SK-N-DZ (cell line): Measurements from ENCODE around the gene C1GALT1.

Experiments used
- DNase-seq: peaks from one replicate; pipeline ENCODE4 v3.0.0-alpha.2; 2015; ENCODE audit warnings: low spot score

C1GALT1 gene

DNA sequence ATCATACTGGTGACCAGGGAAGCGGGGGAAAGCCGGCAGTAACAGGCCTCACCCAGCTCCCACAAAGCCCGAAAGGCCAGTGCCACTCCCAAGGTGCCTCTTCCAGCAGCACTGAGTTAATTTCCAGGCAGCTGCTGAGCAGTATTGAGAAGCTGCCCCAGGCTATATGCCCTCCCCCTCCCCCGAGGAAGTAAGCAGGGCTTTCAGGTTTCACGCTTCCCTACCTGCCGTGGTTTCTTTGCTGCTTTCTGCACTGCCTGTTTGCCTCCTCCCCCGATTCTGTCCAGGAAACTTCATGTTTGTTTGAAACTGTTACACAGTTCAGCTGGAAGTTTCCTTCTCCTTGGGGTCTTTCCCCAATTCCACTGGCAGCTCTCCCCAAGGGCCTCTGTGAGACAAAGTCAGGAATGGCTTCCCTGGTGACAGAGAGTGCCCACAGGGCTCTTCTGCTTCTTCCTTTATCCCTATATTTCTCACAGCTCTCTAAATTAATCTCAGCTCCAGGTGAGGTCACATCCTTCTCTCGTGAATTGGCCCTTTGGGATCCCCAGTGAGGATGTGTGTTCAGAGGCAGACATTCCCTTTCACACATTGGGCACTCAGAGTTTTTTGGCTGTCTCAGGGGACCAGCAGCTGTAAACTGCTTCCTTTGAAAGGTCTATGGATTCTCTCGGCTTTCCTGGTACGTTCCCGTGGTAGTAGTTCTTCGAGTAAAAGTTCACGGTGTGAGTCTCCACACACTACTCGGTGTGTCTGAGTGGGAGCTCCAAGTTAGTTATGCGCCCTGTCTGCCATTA lies 19.4 kb downstream of the C1GALT1 start:
- no peak for DNase-seq

DNA sequence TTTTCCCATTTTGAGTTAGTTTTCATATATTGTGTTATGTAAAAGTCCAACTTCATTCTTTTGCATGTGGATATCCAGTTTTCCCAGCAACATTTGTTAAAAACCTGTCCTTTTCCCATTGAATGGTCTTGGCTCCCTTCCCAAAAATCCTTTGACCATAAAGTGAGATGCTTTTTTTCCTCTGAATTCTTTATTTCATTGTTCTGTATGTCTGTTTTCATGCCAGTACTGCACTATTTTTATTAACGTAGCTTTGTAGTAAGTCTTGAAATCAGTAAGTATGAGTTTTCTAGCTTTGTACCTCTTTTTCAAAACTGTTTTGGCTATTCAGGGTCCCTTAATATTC lies 20.0 kb downstream of the C1GALT1 start:
- no peak for DNase-seq

DNA sequence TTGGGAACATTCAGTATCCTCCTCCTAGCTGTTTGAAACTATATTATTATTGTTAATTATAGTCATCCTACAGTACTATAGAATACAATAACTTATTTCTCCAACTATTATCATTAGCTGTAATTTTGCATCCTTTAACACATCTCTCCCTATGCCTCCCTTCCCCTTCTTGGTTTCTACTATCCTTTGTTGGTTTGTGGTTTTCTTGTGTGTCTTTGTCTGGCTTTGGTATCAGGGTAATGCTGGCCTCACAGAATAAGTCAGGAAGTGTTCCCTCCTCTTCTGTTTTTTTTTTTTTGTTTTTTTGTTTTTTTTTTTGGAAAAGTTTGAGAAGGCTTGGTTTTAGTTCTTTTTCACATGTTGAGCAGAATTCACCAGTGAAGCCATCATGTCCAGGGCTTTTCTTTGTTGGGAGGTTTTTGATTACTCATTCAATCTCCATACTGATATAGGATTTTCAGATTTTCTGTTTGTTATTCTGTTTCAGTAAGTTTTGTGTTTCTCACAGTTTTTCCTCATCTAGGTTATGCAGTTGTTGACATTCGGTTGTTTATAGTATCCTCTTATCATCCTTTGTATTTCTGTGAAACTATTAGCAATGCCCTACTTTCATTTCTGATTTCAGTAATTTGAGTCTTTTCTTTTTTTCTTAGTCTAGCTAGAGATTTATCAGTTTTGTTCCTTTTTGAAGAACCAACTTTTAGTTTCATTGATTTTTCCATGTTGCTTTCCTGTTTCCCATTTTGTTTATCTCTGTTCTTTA lies 21.6 kb downstream of the C1GALT1 start:
- DNase-seq, result no peak

DNA sequence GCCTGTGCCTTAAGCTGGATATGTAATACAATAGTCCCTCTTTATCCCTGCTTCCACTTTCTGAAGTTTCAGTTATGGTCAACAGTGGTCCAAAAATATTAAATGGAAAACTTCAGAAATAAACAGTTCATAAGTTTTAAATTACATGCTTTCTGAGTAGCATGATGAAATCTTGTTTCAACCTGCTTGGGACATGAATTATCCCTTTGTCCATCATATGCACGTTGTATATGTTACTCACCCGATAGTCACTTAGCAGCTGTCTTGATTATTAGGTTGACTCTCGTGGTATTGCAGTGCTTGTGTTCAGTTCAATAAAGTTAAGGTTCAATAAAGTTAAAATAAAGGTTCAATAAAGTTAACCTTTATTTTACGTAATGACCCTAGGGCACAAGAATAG lies 25.5 kb downstream of the C1GALT1 start:
- no peak for DNase-seq

DNA sequence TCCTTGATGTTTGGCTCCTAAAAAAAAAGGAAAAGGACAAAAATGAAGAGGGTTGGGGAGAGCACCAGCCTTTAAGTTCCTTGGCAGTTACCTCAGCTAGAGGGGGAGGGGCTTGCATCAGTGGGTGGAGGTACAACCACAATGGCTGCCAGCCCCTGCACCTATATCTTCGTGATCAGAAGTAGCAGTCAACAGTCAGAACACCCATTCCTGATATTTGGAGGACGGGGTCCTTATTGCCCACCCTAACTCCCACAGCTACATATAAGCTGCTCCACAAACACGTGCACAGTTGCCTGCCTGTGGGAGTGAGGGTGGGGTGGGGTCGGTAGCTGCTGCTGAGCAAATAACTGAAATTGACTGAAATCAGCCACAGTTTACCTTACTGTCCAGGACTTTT lies 26.2 kb downstream of the C1GALT1 start:
- DNase-seq, result no peak

DNA sequence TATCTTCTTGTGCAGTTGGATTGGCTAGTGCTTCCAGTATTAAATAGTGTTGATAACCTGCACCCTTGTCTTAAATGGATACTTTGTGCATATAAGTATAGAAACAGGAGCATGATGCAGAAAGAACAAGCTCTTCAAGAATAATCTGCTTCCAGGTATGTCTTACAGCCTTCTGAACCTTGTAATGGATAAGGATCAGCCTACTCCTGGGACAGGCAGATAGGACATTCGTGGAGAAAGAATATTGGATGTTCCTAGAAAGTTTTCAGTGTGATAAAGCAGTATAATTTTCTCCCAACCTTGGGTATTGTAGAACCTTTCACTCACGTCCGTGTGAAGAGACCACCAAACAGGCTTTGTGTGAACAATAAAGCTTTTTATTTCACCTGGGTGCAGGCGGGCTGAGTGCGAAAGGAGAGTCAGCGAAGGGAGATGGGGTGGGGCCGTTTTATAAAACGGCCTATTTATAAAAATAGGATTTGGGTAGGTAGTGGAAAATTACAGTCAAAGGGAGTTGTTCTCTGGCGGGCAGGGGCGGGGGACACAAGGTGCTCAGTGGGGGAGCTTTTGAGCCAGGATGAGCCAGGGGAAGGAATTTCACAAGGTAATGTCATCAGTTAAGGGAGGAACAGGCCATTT lies 27.2 kb downstream of the C1GALT1 start:
- DNase-seq, result no peak

DNA sequence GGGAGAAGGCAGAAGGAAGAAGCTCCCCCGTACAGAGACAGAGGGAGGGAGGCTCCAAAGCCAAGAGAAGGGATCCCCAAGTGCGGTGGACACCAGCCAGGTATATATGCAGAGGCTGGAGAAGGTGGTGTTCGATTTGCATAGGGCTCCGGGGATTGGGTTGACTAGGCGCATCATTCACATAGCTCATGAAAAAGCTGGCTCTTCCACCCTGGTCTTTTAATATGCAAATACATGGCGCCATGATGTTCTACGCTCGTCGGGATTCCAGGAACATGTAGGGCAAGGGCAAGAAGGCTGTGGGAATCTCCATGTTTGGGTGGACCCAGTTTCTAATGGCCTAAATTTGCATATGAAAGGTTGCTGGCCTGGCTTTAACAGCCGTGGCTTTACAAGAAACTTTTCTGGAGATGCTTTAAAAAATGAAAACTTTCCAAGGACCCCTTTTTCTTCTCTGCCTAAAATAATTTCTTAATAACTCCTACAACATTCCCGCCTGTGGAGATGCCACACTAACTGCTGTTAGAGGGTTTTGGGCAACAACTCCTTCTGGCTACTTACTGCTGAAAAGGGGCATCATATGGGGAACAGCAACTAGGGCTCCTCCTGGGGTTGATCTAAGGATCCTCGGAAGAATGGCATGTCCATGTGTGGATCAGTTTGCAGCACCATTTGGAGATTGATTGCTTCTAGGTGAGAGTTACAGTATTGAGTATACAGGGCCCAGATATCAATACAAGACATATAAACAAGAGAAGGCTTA lies 28.3 kb downstream of the C1GALT1 start:
- DNase-seq, result no peak

DNA sequence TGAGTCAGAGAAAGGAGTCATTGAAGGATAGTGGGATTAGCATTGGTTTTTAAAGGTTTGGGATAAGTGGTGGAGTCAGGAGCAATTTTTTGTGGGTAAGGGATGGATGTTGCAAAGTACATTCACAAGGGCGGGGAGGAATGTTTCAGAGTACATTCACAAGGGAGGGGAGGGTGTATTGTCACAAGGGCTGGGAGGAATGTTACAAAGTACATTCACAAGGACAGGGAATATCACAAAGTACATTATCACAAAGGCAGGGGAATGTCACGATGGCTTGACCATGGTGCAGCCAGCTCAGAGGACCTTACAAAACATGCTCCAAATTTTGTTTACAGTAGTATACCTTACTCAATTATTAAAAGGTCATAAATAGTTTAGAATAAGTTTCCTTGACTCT lies 30.3 kb downstream of the C1GALT1 start:
- DNase-seq, result no peak

DNA sequence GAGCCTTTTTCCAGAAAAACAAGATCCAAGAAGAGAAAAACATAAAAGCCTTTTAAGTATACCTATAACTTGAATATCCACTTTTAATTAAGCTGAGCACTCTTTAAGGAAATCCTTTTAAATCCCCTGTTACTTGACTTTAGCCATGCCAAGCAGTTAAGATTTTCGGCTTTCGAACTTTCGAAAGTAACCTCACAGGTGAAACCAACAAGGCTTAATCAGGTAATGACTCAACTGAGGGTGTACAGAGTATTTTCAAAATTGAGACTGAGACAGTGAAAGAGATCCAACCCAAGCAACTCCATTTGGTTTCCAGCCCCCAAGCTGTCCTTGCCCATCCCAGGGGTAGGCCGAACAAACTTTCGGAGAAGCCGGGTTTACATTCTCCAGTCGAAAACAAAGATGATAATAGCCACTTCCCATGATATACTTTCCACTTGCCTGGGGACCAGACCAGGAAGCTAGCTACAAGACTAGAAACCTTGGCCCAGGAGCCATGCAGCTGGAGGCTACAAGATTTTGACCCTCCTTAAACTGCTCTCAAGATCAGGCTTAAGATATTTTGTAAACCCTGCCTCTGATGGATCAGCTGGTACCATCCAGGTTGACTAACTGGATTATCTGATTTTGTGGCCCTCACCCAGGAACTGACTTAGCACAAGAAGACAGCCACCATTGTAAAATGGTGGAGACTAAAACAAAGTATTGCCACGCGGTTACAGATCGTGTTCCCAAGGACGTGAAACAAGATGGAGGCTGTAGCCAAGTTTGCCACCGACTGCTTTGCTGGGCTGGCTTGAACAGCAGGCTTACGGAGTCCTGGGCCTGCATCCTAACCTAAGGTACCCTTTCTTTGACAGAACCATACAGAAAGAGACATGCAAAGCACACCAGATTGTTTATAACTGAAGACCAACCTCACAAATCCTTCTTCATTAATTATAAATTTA lies 32.3 kb downstream of the C1GALT1 start:
- DNase-seq, result no peak

DNA sequence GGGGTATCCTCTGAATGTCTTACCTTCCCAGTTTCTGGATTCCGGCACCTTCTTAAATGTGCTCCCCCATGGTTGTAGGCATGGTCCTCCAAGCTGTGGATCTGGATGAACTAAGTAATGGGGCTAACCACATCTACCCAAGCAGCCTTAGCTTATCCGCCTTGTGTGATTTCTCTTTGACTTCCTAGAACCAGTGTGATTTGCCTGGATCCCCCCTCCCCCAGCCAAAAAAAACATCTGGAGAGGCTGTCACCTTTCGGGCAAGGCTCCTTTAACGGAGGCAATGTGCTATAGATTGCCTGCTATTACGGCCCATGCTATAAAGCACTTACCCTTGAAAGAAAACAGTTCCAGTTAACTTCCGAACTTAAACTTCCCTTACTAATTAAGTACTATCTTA lies 33.9 kb downstream of the C1GALT1 start:
- no peak for DNase-seq

DNA sequence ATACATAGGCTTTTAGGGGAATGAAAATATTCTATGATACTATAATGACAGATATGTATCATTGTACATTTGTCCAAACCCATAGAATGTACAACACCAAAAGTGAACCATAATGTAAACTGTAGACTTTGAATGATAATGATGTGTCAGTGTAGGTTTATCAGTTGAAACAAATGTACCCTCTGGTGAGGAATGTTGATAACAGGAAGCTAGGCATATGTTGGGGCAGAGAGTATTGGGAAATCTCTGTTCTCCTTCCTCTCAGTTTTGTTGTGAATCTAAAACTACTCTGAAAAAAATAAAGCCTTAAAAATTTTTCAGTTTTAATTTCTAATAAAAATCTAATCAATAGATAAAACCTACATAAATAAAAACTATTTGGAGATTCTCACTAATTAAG lies 36.9 kb downstream of the C1GALT1 start:
- no peak for DNase-seq

DNA sequence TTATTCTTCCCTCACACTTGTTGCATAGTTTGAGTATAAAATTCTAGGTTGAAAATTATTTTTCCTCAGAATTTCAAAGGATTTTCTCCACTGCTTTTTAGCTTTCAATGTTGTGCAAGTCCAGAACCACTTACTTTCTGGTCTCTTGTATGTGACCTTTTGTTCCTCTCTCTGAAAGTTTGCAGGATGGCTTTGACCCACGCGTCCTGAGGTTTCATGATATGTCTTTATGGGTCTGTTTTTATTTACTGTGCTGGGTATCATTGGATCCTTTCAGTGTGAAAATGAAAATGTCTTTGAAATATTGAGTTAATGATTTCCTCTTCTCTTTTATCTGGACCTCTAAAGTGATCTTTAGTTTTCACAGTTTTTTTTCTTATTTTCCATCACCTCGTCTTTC lies 38.5 kb downstream of the C1GALT1 start:
- no peak for DNase-seq

DNA sequence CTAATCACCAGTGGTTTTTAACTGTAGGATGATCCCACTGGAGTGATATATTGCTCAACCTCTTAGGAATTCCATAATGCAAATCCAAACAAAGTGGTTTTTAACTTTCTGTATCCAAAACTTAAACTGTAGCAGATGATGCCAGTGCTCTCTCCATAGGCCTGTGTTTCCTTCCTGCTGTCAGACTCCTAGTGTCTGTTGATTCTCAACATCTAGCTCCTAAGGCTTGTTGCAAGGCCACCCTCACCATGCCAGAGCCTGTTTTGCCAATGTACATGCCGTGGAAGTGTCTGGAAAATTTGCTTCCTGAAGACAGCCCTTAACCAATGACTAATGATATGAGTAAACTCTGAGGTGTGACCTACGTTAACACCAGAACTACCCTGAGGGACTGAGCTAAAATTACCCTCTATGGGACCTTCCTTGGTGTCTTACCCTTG lies 39.3 kb downstream of the C1GALT1 start:
- peak; percentile 7 for DNase-seq

DNA sequence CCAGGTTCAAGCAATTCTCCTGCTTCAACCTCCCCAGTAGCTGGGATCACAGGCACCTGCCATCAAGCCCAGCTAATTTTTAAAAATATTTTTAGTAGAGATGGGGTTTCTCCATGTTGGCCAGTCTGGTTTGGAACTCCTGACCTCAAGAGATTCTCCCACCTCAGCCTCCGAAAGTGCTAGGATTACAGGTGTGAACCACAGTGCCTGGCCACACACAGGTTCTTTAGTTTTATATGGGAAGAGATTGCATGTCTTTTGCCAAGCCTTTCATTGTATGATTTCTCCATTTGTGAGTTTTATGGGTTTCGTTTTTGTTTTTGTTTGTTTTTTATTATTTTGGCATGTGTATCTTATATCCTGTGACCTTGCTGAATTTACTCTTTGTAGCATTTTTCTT lies 40.9 kb downstream of the C1GALT1 start:
- DNase-seq, result no peak

DNA sequence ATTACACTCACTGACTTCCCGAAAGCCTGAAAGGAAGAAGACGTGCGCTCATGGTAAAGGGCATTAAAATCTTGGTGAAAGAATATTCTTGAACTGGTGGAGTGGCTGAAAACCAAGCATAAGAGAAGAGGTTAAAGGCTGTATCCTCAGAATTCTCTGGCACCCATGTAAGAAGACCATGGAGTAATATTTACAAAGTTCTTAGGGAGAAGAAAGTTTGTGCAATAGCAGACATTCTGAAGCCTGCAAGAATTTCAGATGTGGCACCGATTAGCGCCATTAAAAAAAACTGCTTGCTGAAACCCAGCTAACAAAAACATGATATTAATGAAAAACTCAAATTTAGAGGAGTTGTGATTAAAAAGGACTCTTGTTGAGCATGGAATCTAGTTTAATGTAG lies 44.1 kb downstream of the C1GALT1 start:
- DNase-seq, result no peak

DNA sequence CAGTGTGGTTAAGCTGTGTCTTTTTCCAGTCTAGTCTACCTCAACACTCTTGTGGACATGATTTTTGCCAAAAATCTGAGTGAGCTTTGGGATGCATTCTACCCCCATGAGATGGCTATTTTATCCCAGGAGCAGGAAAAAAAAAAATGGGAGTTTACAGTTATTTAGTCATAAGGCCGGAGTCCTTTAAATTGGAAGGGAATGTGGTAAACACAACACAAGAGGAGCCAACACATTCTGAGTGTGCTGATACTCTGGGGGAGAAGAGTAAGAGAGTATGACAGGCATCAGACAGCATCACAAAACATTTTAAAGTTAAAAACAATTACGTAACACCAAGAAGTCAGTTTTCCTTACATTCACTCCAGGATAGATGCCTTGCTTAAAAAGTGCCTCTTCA lies 46.1 kb downstream of the C1GALT1 start:
- DNase-seq, result no peak

DNA sequence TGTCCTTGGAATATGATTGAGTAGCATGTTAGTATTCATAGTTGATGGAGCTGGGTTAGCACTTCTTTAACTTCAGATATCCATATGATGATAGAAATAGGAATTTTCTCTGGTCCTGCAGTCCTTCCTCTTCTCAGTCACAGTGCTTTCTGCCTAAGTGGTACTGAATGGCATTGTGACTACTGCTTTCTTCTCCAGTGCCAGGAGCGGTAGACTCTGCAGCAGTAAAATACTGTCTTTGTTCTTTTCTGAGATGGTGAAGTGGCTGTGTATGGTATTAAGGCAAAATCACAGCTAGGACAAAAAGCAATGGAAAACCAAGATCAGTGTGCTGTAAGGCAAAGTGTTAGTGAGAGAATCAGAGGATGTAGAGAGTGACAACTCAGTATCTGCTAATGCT lies 46.6 kb downstream of the C1GALT1 start:
- DNase-seq, result no peak

DNA sequence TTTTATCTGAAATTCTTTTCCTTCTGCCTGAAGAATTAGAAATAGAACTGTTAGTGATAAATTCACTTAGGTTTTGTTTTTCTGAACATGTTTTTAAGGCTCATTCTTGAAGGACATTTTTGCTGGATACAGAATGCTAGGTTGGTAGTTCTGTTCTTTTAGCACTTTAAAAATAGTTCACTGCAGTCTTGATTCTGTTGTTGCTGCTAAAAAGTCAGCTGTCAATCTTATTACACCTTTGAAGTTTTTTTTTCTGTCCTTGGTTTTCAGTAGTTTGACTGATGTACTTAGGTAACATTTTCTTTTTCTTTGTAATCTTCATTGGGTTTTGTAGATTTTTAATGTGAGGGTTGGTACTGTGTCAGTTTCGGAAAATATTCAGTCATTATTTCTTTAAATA lies 48.7 kb downstream of the C1GALT1 start:
- DNase-seq, result no peak

DNA sequence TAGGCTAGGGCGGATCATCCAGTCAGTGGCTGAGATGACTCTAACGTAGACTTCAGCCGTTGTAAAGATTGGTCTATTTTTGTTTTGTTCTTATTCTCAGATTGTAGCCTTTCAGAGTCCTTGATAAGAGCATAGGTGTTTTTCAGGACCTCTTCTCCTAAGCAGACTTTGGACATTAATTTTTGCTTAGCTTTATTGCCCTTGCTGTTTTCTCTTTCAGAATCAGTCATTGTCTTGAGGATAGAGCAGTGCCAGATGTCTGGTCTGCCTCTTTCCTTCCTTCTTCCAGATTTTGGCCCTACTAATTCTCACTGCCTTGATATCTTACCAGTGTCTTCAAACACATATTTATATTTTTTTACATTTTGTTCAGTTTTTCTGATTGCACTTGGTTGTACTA lies 49.5 kb downstream of the C1GALT1 start:
- no peak for DNase-seq

DNA sequence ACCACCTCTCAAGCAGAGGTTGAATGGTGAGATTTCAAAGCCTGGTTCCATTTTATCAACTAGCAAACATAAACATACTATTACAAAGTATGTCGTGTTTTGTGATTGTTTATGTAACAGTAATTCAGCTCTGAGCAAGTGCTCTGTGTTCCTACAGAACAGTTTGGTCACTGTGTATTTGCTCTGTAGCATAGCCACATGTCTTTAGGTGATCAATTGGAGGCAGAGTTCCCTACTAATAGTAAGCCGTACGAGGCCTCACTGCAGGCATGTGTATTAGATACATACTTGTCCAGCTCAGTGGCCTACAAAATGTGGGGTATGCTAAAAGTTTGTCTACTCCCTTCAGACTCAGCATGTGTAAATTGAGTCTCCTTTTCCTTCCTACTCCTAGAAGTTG lies 53.0 kb downstream of the C1GALT1 start:
- DNase-seq, result no peak

DNA sequence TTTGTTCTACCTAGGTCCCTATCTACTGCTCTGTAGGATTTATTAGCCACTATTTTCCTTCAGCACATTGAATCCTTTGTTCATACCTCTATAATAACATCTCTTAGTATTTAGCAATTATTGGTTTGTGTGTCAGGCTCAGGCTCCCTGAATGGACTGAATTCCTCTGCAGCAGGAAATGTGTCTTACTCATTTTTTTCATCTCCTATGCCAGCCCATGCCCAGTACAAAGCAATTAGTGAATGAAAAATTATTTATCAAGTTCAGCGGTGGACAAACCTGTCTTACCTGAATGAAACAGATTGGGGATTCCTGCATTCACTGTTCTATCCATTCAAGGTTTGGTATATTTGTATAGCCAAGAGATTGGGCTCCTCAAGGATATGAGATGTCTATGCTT lies 53.7 kb downstream of the C1GALT1 start:
- no peak for DNase-seq
